ENCODE results near the gene CENPN.

DNA sequence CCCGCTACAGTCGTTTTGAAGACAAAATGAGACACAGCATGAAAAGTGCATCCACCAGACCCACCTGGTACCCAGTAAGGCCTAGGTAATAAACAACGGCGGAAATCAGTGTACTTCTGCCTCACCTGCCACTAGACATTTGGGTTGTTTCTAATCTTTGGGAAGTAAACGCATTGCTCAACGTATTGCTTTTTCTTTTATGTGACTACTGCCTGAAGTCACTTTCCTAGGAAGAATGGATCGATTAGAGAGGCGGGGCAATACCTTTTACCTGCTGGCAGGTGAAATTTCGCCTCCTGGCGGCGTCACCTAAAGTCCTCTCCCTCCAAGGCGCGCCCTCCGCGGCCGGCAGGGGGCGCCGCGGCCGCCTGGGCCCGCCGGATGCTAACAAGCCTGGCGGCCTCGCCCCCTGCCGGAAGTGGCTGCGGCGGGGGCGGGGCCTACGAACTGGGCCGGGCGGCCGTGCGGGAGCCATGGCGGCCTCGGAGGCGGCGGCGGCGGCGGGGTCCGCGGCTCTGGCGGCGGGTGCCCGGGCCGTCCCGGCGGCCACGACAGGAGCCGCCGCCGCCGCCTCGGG lies 28.5 kb downstream of the CENPN start, which contains the start of gene ATMIN:
- TF ChIP-seq CTCF (IDR thresholded peaks at IDR 0.05) (peak; percentile 98), TCF7L2 (IDR thresholded peaks at IDR 0.05; ENCODE audit: low read depth, low read length) (no peak), SIN3A (IDR thresholded peaks at IDR 0.05; ENCODE audit: borderline replicate concordance, insufficient read depth, low read depth, low read length) (no peak; the same call in 1 of the 2 replicates), POLR2AphosphoS5 (IDR thresholded peaks at IDR 0.05; ENCODE audit: low read depth, low read length) (no peak)
